T-helper 1 cell treated with Interleukin-12 subunit alpha and Interleukin-12 subunit beta and Interleukin-4 antibody, amounts not matched to agents 30 μg/mL and 1 μg/mL, for 36 hours (primary cell): ENCODE data around the gene POFUT2.

Experiments
- H3K27ac Mint-ChIP-seq: one replicate; pipeline ENCODE4 v1.8.0; 2021; ENCODE audit warnings: mild to moderate bottlenecking, mixed read lengths
- H3K27me3 Mint-ChIP-seq: one replicate; pipeline ENCODE4 v1.8.0; 2021; ENCODE audit warnings: low read depth, mixed read lengths
- H3K36me3 Mint-ChIP-seq: one replicate; pipeline ENCODE4 v1.8.0; 2021; ENCODE audit warnings: low read depth, mixed read lengths
- H3K4me1 Mint-ChIP-seq: one replicate; pipeline ENCODE4 v1.8.0; 2021; ENCODE audit warnings: low read depth, mixed read lengths
- H3K4me3 Mint-ChIP-seq: one replicate; pipeline ENCODE4 v1.8.0; 2021; ENCODE audit warnings: mild to moderate bottlenecking, moderate library complexity, mixed read lengths
- H3K9me3 Mint-ChIP-seq: one replicate; pipeline ENCODE4 v1.8.0; 2021; ENCODE audit warnings: mixed read lengths

POFUT2 gene

DNA sequence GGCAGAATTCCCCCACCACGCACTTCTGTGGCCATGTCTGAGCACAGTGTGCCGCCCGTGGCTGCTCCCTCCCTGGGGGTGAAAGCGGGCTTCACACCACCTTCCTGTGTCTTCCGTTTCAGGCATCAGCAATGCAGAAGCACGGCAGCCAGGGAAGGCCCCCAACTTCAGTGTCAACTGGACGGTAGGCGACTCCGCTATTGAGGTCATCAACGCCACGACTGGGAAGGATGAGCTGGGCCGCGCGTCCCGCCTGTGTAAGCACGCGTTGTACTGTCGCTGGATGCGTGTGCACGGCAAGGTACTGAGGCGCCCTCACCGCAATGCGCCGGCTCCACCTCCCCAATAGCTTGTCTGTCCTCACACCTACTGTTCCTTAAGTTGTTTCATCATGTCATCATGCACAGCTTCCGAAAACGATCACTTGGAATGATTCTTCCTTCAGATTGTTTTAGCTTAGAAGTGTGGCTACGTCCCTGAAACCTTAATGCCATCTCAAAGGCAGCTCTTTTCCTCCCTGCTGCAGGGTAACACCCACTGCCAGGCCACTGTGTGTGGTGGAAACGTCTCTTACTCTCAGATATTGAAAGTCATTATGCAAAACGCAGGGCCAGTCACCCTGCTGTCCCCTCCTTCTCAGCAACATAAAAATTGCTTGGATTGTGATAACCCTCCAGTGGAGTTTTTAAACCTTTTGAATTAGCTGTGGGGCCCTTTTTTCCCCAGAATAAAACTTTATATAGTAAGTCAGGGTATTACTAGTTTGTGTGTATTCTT, 66.8 kb downstream of the POFUT2 start:
- Mint-ChIP-seq H3K4me3 (no peak overlapping the region), H3K9me3 (peaks cover 15% of the 10 kb centered on the region), H3K27ac (no peak overlapping the region), H3K36me3 (peaks cover 27% of the 10 kb centered on the region), H3K4me1 (peaks cover 11% of the 10 kb centered on the region), H3K27me3 (no peaks in the 10 kb centered on the region)

DNA sequence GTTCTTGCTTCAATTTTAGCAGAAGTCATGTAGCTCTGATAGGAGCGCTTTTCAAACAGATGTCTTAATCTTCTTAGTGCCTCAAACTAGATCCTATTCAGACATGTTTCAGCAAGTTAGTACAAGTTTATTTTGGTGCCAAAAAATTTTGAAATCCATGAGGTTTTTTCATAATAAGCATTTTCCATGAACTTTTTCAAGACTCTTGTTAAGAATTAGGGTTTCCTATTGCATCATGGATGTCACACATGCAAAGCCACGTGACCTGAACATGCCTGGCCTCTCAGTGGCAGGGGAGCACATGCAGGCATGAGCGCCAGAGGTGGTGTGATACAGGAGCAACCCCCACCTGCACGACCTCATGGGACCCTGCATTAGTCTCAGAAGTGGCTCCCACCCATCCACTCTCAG, 67.6 kb downstream of the POFUT2 start:
- Mint-ChIP-seq H3K4me1 (peaks cover 9% of the 10 kb centered on the region), H3K27ac (no peak overlapping the region), H3K4me3 (no peak overlapping the region)

DNA sequence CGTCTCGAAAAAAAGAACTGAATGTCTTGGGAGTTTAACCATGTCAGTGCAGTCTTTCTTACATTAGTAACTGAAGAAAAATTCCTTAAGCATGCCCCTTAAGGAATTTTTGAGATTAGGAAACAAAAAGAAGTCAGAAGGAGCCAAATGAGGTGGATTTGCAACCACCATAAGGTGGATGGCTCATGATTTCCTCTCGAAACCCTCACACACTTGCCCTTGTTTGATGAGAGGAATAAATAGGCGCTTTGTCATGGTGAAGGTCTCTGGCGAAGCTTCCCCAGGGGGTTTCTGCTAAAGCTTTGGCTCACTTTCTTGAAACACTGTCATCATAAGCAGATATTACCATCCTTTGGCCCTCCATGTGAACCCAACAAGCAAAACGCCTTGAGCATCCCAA, 68.2 kb downstream of the POFUT2 start:
- no peak overlapping the region for H3K4me3 Mint-ChIP-seq
- H3K4me1 Mint-ChIP-seq: peaks cover 5% of the 10 kb centered on the region
- peaks cover 15% of the 10 kb centered on the region for H3K9me3 Mint-ChIP-seq
- no peak overlapping the region for H3K27ac Mint-ChIP-seq
- no peaks in the 10 kb centered on the region for H3K27me3 Mint-ChIP-seq
- H3K36me3 Mint-ChIP-seq: peaks cover 26% of the 10 kb centered on the region

More for the DNA sequence above, 67.6 kb downstream of the POFUT2 start:
- peaks cover 15% of the 10 kb centered on the region for H3K9me3 Mint-ChIP-seq
- H3K27me3 Mint-ChIP-seq: no peaks in the 10 kb centered on the region
- H3K36me3 Mint-ChIP-seq: peaks cover 25% of the 10 kb centered on the region

DNA sequence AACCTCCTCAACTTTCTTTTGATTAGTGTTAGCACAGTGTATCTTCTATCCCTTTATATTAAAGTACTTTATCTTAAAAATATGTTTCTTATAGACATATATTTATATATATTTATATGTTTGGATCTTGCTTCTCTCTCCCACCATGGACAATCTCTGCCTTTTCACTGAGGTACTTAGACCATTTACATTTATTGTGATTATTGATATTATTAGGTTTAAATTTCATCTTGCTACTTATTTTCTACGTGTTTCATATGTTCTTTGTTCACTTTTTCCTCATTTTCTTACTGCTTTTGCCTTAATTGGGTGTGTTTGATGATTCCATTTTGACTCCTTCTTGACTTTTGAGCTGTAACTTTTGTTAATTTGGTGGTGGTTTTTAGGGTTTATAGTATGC, 70.7 kb downstream of the POFUT2 start:
- Mint-ChIP-seq H3K4me3 (no peak overlapping the region), H3K27ac (no peak overlapping the region), H3K4me1 (peaks cover 3% of the 10 kb centered on the region), H3K36me3 (peaks cover 31% of the 10 kb centered on the region), H3K9me3 (peaks cover 15% of the 10 kb centered on the region), H3K27me3 (no peaks in the 10 kb centered on the region)

DNA sequence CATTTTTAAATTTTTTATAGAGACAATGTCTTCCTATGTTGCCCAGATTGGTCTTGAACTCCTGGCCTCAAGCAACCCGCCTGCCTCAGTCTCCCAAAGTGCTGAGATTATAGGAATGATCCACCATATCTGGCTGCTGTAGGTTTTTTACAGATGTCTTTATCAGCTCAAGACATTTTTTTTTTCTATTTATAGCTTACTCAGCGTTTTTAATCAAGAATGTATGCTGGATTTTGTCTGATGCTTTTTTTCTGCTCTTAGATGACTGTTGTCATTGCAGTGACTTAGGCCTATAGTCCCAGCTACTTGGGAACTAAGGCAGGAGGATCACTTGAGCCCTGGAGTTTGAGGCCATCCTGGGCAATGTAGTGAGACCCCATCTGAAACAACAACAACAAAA, 72.5 kb downstream of the POFUT2 start:
- peaks cover 3% of the 10 kb centered on the region for H3K4me1 Mint-ChIP-seq
- no peaks in the 10 kb centered on the region for H3K27me3 Mint-ChIP-seq
- H3K36me3 Mint-ChIP-seq: peaks cover 20% of the 10 kb centered on the region
- H3K27ac Mint-ChIP-seq: no peak overlapping the region
- H3K9me3 Mint-ChIP-seq: peaks cover 15% of the 10 kb centered on the region
- no peak overlapping the region for H3K4me3 Mint-ChIP-seq
